HEK293T (cell line): ENCODE results near the gene ELMOD1.

ENCODE experiments used
- BHLHE40 ChIP-seq: fragments of 450-650 bp; IDR thresholded peaks from 2 replicates; pipeline ENCODE4 v1.6.1; 2016; ENCODE audit warnings: mild to moderate bottlenecking, moderate library complexity, borderline replicate concordance
- FOXA1 ChIP-seq: fragments of 450-650 bp; IDR thresholded peaks from 2 replicates; pipeline ENCODE4 v1.6.1; 2016; ENCODE audit warnings: mild to moderate bottlenecking
- FOXK2 ChIP-seq: fragments of 450-650 bp; IDR thresholded peaks from 2 replicates; pipeline ENCODE4 v1.6.1; 2016; ENCODE audit warnings: mild to moderate bottlenecking
- HDGF ChIP-seq: fragments of 450-650 bp; IDR thresholded peaks from 2 replicates; pipeline ENCODE4 v1.6.1; 2017; ENCODE audit warnings: antibody characterized with exemption, borderline replicate concordance
- LEF1 ChIP-seq: fragments of 450-650 bp; IDR thresholded peaks from 2 replicates; pipeline ENCODE4 v1.6.1; 2017; ENCODE audit warnings: mild to moderate bottlenecking, borderline replicate concordance
- NFRKB ChIP-seq: fragments of 450-650 bp; IDR thresholded peaks from 2 replicates; pipeline ENCODE4 v1.6.1; 2016; ENCODE audit warnings: mild to moderate bottlenecking, moderate library complexity
- SP1 ChIP-seq: fragments of 450-650 bp; IDR thresholded peaks from 2 replicates; pipeline ENCODE4 v1.6.1; 2017
- SUZ12 ChIP-seq: fragments of 450-650 bp; IDR thresholded peaks from 2 replicates; pipeline ENCODE4 v1.6.1; 2016; ENCODE audit warnings: mild to moderate bottlenecking
- TARDBP ChIP-seq: fragments of 450-650 bp; IDR thresholded peaks from 2 replicates; pipeline ENCODE4 v1.6.1; 2016
- ZNF384 ChIP-seq: fragments of 450-650 bp; IDR thresholded peaks from 2 replicates; pipeline ENCODE4 v1.6.1; 2016
- TF ChIP-seq, protein P1 (sequence below): fragments of 450-650 bp; IDR thresholded peaks from 2 replicates; pipeline ENCODE4 v1.6.1; 2016

- no peak for TF ChIP-seq FOXK2
- no peak for TF ChIP-seq TARDBP
- TF ChIP-seq SUZ12, result no peak
- no peak for TF ChIP-seq SP1
- TF ChIP-seq ZNF384, result no peak
- TF ChIP-seq LEF1, result no peak
- TF ChIP-seq, protein P1, sequence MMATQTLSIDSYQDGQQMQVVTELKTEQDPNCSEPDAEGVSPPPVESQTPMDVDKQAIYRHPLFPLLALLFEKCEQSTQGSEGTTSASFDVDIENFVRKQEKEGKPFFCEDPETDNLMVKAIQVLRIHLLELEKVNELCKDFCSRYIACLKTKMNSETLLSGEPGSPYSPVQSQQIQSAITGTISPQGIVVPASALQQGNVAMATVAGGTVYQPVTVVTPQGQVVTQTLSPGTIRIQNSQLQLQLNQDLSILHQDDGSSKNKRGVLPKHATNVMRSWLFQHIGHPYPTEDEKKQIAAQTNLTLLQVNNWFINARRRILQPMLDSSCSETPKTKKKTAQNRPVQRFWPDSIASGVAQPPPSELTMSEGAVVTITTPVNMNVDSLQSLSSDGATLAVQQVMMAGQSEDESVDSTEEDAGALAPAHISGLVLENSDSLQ, result no peak
- no peak for TF ChIP-seq HDGF
- no peak for TF ChIP-seq NFRKB
- no peak for TF ChIP-seq BHLHE40
- TF ChIP-seq FOXA1, result no peak
Measured at GRCh38 chr11:107707215-107707671, 116.3 kb downstream of the ELMOD1 start.
